Measurements from ENCODE around the gene KLHDC4. TPM values are rescaled to one million over a fixed set of nuclear protein-coding genes. Genes with fewer than 3 reads are reported as not detected.

The KLHDC4 gene
- total RNA-seq, 4 donors from 2014 or later = 16.2 to 29.4 (median 21.5) TPM

GRCh38 chr16:87704754-87705353 lies 60.9 kb downstream of the KLHDC4 start:
- no peak for TF ChIP-seq POLR2A (IDR thresholded peaks at IDR 0.05)
- no peak for TF ChIP-seq CTCF (IDR thresholded peaks at IDR 0.05)
- no peak overlapping the region for H3K4me3 ChIP-seq
- H3K27ac ChIP-seq = no peak overlapping the region
- no peaks in the 10 kb centered on the region for H3K9me3 ChIP-seq
- intact Hi-C loops (cut with DNase I) = no loop called here
- peaks cover 0 to 12% (median 0%) of the 10 kb centered on the region in 3 donors for H3K4me1 ChIP-seq
- peaks cover 18 to 87% (median 29%) of the 10 kb centered on the region in 3 donors for H3K36me3 ChIP-seq
- no peaks in the 10 kb centered on the region for H3K27me3 ChIP-seq
- WGBS, 2 donors = 78 to 88% methylated on average over 7 to 10 of the region's 34 CpGs
- no peak for DNase-seq

DNA sequence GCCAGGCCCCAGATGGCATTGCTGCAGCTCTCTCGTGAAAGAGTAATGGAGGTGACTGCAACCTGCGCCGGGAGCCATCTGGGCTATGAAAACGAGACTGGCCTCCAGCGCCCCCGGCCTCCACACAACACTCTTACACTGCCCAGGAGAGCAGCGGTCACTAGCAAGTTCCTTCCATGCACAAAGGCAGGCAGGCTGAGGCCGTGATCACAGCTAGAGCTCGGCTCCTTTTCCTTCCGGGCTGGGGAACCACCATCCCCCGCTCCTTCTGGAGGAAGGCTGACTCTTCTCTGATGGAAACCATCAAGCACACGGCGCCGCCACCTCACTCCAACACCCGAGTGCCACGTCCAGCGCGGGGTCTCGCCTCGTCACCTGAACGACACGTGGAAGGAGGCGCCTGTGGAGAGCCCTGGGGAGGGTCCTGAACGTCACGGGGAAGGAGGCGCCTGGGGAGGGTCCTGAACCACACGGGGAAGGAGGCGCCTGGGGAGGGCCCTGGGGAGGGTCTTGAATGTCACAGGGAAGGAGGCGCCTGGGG lies 61.9 kb downstream of the KLHDC4 start:
- H3K27me3 ChIP-seq = no peaks in the 10 kb centered on the region
- peaks cover 10 to 87% (median 22%) of the 10 kb centered on the region in 3 donors for H3K36me3 ChIP-seq
- TF ChIP-seq POLR2A (IDR thresholded peaks at IDR 0.05) (no peak), CTCF (IDR thresholded peaks at IDR 0.05) (no peak)
- no peak overlapping the region for H3K27ac ChIP-seq
- H3K4me3 ChIP-seq = no peak overlapping the region
- H3K4me1 ChIP-seq = peaks cover 0 to 12% (median 0%) of the 10 kb centered on the region in 3 donors
- no peaks in the 10 kb centered on the region for H3K9me3 ChIP-seq
- intact Hi-C loops (cut with DNase I) = no loop called here
- WGBS, 2 donors = 86 to 89% methylated on average over 10 to 13 of the region's 29 CpGs
- no peak for DNase-seq

- no peak for DNase-seq
- WGBS, 2 donors = 54 to 88% methylated on average over 4 to 15 of the region's 26 CpGs
- Histone ChIP-seq H3K36me3 (peaks cover 4 to 84% (median 14%) of the 10 kb centered on the region in 3 donors), H3K9me3 (no peaks in the 10 kb centered on the region), H3K27me3 (no peaks in the 10 kb centered on the region), H3K27ac (no peak overlapping the region), H3K4me1 (peaks cover 0 to 12% (median 0%) of the 10 kb centered on the region in 3 donors), H3K4me3 (no peak overlapping the region)
- intact Hi-C loops (cut with DNase I) = no loop called here
- TF ChIP-seq POLR2A (IDR thresholded peaks at IDR 0.05) = no peak
- no peak for TF ChIP-seq CTCF (IDR thresholded peaks at IDR 0.05)
These were observed 62.7 kb downstream of the KLHDC4 start for GRCh38 chr16:87703071-87703470.

DNA sequence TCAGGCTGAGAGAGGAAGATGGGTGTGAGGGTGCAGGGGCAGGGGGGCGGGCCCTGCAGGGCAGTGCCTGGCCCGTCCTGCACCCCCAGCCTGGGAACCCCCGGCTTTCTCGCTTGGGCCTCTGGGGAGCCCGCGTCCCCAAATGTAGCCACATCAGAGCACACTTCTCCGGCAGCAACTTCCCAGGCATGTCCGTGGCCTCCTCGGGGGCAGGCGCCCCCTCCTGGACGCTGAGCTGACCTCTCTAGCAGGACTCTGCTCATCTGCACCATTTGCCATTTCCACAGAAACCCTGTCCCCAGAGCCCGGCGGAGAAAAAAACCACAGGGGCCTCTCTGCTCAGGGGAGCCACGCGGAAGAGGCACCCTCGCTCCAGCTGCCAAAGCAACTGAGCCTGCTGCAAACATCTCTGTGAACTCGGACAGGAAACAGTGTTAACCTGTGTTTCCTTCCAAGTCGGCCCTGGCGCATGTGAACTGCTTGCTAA lies 63.4 kb downstream of the KLHDC4 start:
- DNase-seq = no peak
- intact Hi-C loops (cut with DNase I) = no loop called here
- Histone ChIP-seq H3K36me3 (peaks cover 0 to 77% (median 8%) of the 10 kb centered on the region in 3 donors), H3K4me1 (peaks cover 0 to 12% (median 0%) of the 10 kb centered on the region in 3 donors), H3K27ac (no peak overlapping the region), H3K9me3 (no peaks in the 10 kb centered on the region), H3K4me3 (no peak overlapping the region), H3K27me3 (no peaks in the 10 kb centered on the region)
- TF ChIP-seq POLR2A (IDR thresholded peaks at IDR 0.05) = no peak
- peak in 4 of 6 experiments; percentile 8 to 21 (median 17) for TF ChIP-seq CTCF (IDR thresholded peaks at IDR 0.05)
- WGBS, 2 donors = 54 to 68% methylated on average over 6 to 10 of the region's 19 CpGs

DNA sequence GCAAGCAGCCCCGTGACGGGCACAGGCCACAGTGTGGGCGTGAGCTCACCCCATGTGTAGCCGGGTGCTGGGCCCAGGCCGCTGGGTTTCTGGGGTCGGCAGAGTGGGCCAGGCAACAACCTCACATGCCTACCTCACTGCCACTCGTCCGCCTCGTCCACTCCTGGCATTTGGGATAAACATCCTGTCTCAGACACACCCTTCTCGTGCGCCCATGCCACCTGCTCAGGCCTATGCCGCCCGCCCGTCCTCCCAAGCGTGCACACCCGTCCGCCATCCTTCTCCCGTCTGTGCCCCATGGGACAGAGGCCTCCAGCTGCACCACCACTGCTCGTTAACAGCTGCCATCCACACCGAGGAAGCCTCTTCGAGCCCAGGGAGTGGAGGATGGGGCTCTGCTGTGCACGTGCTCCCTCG lies 64.3 kb downstream of the KLHDC4 start:
- Histone ChIP-seq H3K9me3 (no peaks in the 10 kb centered on the region), H3K4me1 (peaks cover 0 to 12% (median 0%) of the 10 kb centered on the region in 3 donors), H3K27ac (no peak overlapping the region), H3K36me3 (peaks cover 0 to 68% (median 5%) of the 10 kb centered on the region in 3 donors), H3K27me3 (no peaks in the 10 kb centered on the region), H3K4me3 (no peak overlapping the region)
- 90 to 98% methylated on average over 6 to 7 of the region's 23 CpGs for WGBS, 2 donors
- DNase-seq = no peak
- TF ChIP-seq CTCF (IDR thresholded peaks at IDR 0.05) (no peak), POLR2A (IDR thresholded peaks at IDR 0.05) (no peak)
- intact Hi-C loops (cut with DNase I) = no loop called here
